ENCODE results near the gene MUC5AC. TPM values are rescaled to one million over a fixed set of nuclear protein-coding genes. Genes with fewer than 3 reads are reported as not detected.

MUC5AC gene
- polyA plus RNA-seq, 4 donors, result 0.06 to 0.13 TPM; not detected in 2

DNA sequence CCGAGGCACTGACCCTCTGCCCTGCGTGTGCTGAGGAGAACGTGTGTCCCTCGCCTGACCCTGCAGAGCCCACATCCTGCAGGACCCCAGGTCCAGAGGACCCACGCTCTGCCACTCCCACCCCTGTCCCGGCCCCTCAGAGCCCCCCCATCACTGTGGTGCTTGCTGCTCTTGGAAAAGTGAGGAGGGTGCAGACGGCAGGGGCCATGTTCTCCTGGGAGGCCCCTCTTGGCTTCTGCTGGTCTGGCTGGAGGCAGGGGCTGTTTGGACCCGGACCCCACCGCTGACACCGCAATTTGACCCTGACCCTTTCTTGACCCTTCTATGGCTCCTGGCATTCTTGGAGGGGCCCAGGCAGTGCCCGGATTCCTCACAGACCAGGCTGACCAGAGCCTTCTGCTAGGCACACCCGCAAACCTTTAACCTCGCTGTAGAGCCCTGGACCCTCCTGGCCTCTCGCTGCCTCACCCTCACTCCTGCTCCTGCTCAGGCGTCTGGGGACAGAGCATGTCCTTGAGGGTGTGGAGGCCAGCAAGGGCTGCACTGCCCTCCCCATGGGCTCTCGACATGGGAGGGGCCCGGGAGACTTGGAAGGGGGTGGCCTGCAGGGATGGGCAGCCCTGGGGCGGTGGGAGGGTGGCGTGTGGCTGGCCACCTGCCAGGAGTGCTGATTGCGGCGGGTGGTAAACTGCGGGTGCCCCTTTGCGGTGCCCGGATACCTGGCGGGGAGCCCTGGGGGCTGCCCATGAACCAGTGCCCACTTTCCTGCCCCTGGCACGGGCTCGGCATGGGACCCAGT lies 37.0 kb upstream of the MUC5AC start:
- Histone ChIP-seq H3K4me3 (ENCODE audit: low read depth in 1 of 3, low read length in 3 of 3) (no peak overlapping the region), H3K27me3 (ENCODE audit: control insufficient read depth in 3 of 3, insufficient read depth in 3 of 3, low read length in 3 of 3) (no peaks in the 10 kb centered on the region), H3K27ac (ENCODE audit: low read depth in 1 of 3, low read length in 2 of 3) (no peak overlapping the region), H3K9me3 (ENCODE audit: control insufficient read depth in 2 of 2, insufficient read depth in 1 of 2, low read depth in 1 of 2, low read length in 1 of 2) (no peaks in the 10 kb centered on the region), H3K36me3 (ENCODE audit: control insufficient read depth in 3 of 3, insufficient read depth in 2 of 3, low read depth in 1 of 3, low read length in 3 of 3) (no peaks in the 10 kb centered on the region), H3K4me1 (ENCODE audit: control insufficient read depth in 3 of 3, insufficient read depth in 2 of 3, low read depth in 1 of 3, low read length in 2 of 3) (no peaks in the 10 kb centered on the region)
- FAIRE-seq (no peak), DNase-seq (no peak)
- 59 to 73% (median 65%) methylated on average over 27 of the region's 27 CpGs for WGBS, 3 donors

DNA sequence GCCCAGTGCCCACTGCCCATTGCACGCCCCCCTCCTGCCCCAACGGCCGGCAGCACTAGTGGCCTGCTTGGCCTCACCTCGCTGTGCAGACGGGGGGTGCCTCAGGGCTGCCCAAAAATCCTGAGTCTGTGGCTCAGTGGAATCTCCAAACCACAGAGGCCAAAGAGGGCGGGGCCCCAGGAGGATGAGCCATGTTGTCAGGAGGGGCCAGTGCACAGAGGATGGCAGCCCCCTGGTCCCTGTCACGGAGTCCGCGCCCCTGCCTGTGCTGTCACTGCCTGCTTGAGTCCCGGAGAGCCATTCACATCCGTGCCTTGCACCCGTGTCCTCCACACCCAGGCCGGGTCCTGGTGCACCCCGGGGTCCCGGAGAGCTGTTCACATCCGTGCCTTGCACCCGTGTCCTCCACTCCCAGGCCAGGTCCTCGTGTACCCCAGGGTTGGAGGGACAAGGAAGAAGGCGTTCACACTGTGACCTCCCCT lies 36.4 kb upstream of the MUC5AC start:
- Histone ChIP-seq H3K9me3 (ENCODE audit: control insufficient read depth in 2 of 2, insufficient read depth in 1 of 2, low read depth in 1 of 2, low read length in 1 of 2) (no peaks in the 10 kb centered on the region), H3K4me1 (ENCODE audit: control insufficient read depth in 3 of 3, insufficient read depth in 2 of 3, low read depth in 1 of 3, low read length in 2 of 3) (no peaks in the 10 kb centered on the region), H3K4me3 (ENCODE audit: low read depth in 1 of 3, low read length in 3 of 3) (no peak overlapping the region), H3K36me3 (ENCODE audit: control insufficient read depth in 3 of 3, insufficient read depth in 2 of 3, low read depth in 1 of 3, low read length in 3 of 3) (no peaks in the 10 kb centered on the region), H3K27ac (ENCODE audit: low read depth in 1 of 3, low read length in 2 of 3) (no peak overlapping the region), H3K27me3 (ENCODE audit: control insufficient read depth in 3 of 3, insufficient read depth in 3 of 3, low read length in 3 of 3) (no peaks in the 10 kb centered on the region)
- DNase-seq, result no peak
- 79 to 88% (median 86%) methylated on average over 17 to 19 of the region's 19 CpGs for WGBS, 3 donors
- no peak for FAIRE-seq

DNA sequence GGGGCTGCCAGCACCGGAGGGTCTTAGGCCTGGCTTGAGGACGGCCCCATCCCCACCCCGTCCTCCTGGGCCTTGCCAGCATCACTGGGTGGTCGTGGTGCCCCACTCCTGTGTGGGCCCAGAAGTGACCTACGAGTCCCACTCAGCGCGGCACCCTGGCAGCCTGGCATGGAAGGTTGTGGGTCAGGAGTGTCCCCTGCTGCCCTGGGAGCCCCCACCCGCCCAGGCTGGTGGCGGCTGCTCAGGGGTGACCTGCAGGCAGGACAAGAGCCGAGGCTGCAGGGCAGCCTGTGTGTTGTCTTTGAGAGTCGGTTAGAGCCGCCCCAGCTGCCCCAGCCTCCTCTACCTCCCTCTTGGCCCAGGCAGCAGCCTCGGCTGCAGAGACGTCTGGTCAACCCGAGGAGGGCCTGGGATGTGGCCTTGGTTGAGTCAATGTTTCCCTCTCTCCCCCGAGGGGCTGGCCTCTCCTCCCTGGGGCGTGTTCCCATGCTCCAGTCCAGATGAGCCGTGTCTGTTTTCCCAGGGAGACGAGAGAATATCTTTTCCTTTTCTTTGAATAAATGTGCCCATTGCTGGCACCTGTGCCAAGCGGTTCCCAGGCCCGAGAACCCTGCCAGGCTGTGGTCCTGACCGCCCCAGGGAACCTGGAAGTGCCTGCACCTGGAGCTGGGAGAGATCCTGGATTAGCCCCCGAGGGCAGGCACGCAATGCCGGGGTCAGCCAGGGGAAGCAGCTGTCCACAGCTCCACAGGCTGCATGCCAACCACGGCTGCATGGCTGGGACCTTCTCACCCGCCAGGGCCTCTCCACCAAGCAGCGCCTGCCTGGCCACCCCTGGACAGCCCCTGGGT lies 35.7 kb upstream of the MUC5AC start:
- Histone ChIP-seq H3K4me3 (ENCODE audit: low read depth in 1 of 3, low read length in 3 of 3) (no peak overlapping the region), H3K36me3 (ENCODE audit: control insufficient read depth in 3 of 3, insufficient read depth in 2 of 3, low read depth in 1 of 3, low read length in 3 of 3) (no peaks in the 10 kb centered on the region), H3K27ac (ENCODE audit: low read depth in 1 of 3, low read length in 2 of 3) (no peak overlapping the region), H3K27me3 (ENCODE audit: control insufficient read depth in 3 of 3, insufficient read depth in 3 of 3, low read length in 3 of 3) (no peaks in the 10 kb centered on the region), H3K9me3 (ENCODE audit: control insufficient read depth in 2 of 2, insufficient read depth in 1 of 2, low read depth in 1 of 2, low read length in 1 of 2) (no peaks in the 10 kb centered on the region), H3K4me1 (ENCODE audit: control insufficient read depth in 3 of 3, insufficient read depth in 2 of 3, low read depth in 1 of 3, low read length in 2 of 3) (no peaks in the 10 kb centered on the region)
- DNase-seq, result no peak
- WGBS, 3 donors, result 60 to 66% (median 64%) methylated on average over 26 to 28 of the region's 28 CpGs
- FAIRE-seq, result no peak

DNA sequence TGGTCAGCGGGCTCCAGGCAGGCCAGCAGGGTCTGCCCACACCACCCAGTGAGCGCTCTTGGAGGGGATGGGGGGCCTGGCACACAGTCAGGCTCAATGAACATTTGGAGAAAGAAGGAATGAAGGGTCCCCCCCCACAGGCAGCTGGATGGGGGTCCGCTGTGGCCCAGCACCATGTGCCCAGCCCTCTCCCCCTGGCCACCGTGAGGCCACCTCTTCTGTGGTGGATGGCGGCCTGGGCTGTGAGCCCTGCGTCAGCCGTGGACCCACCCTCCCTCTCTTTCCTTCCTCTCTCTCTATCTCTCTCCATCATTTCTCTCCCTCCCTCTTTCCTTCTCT lies 35.1 kb upstream of the MUC5AC start:
- no peak for DNase-seq
- Histone ChIP-seq H3K36me3 (ENCODE audit: control insufficient read depth in 3 of 3, insufficient read depth in 2 of 3, low read depth in 1 of 3, low read length in 3 of 3) (no peaks in the 10 kb centered on the region), H3K27me3 (ENCODE audit: control insufficient read depth in 3 of 3, insufficient read depth in 3 of 3, low read length in 3 of 3) (no peaks in the 10 kb centered on the region), H3K4me3 (ENCODE audit: low read depth in 1 of 3, low read length in 3 of 3) (no peak overlapping the region), H3K4me1 (ENCODE audit: control insufficient read depth in 3 of 3, insufficient read depth in 2 of 3, low read depth in 1 of 3, low read length in 2 of 3) (peaks cover 0 to 1% (median 0%) of the 10 kb centered on the region in 3 donors), H3K27ac (ENCODE audit: low read depth in 1 of 3, low read length in 2 of 3) (no peak overlapping the region), H3K9me3 (ENCODE audit: control insufficient read depth in 2 of 2, insufficient read depth in 1 of 2, low read depth in 1 of 2, low read length in 1 of 2) (no peaks in the 10 kb centered on the region)
- FAIRE-seq, result no peak
- 70 to 72% (median 71%) methylated on average over 7 of the region's 7 CpGs for WGBS, 3 donors

DNA sequence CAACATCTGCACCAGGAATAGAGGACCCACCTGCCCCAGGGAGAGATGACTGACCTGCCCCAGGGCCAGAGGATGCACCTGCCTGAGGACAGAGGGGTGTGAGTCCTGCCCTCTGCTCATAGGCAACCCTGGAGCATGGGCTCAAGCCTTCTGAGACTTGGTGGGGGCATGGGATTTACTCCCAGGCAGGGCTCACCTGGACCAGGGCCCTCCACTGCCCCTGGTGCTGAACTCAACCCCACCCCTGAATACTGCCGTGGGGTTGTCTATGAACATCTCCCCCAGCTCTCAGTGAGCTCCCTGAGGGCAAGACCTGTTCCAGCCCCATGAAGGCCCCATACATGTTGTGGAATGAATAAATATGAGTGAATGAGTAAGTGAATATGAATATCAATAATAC lies 33.8 kb upstream of the MUC5AC start:
- Histone ChIP-seq H3K27me3 (ENCODE audit: control insufficient read depth in 3 of 3, insufficient read depth in 3 of 3, low read length in 3 of 3) (no peaks in the 10 kb centered on the region), H3K36me3 (ENCODE audit: control insufficient read depth in 3 of 3, insufficient read depth in 2 of 3, low read depth in 1 of 3, low read length in 3 of 3) (no peaks in the 10 kb centered on the region), H3K9me3 (ENCODE audit: control insufficient read depth in 2 of 2, insufficient read depth in 1 of 2, low read depth in 1 of 2, low read length in 1 of 2) (no peaks in the 10 kb centered on the region), H3K4me1 (ENCODE audit: control insufficient read depth in 3 of 3, insufficient read depth in 2 of 3, low read depth in 1 of 3, low read length in 2 of 3) (peaks cover 0 to 5% (median 0%) of the 10 kb centered on the region in 3 donors), H3K27ac (ENCODE audit: low read depth in 1 of 3, low read length in 2 of 3) (no peak overlapping the region), H3K4me3 (ENCODE audit: low read depth in 1 of 3, low read length in 3 of 3) (no peak overlapping the region)
- FAIRE-seq (no peak), DNase-seq (no peak)
- WGBS, 3 donors, result 67 to 91% (median 77%) methylated on average over 1 of the region's 1 CpG

DNA sequence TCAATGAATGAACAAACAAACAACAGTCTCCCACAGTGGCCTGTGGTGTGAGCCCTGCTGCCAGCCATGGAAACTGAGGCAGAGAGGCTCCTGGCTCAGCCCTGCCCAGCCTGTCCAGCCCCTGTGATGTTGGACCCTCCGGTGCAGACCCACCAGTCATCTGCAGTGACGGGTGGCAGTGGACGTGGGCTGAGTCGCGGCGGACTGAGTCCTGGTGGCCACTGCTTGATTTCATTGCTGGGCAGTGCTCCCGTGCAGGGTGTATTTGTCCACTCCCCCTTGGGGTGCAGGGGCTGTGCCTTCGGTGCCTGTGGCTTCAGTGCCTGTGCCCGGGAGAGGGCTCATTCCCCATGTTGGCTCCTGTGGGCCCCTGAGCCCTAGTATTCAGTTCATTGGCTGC lies 31.9 kb upstream of the MUC5AC start:
- no peak for FAIRE-seq
- no peaks in the 10 kb centered on the region for H3K36me3 ChIP-seq (ENCODE audit: control insufficient read depth in 3 of 3, insufficient read depth in 2 of 3, low read depth in 1 of 3, low read length in 3 of 3)
- no peak overlapping the region for H3K4me3 ChIP-seq (ENCODE audit: low read depth in 1 of 3, low read length in 3 of 3)
- H3K27me3 ChIP-seq (ENCODE audit: control insufficient read depth in 3 of 3, insufficient read depth in 3 of 3, low read length in 3 of 3), result no peaks in the 10 kb centered on the region
- no peak overlapping the region for H3K27ac ChIP-seq (ENCODE audit: low read depth in 1 of 3, low read length in 2 of 3)
- WGBS, 3 donors, result 94% methylated on average over 9 of the region's 9 CpGs
- H3K4me1 ChIP-seq (ENCODE audit: control insufficient read depth in 3 of 3, insufficient read depth in 2 of 3, low read depth in 1 of 3, low read length in 2 of 3), result peaks cover 0 to 21% (median 0%) of the 10 kb centered on the region in 3 donors
- DNase-seq, result no peak
- no peaks in the 10 kb centered on the region for H3K9me3 ChIP-seq (ENCODE audit: control insufficient read depth in 2 of 2, insufficient read depth in 1 of 2, low read depth in 1 of 2, low read length in 1 of 2)

DNA sequence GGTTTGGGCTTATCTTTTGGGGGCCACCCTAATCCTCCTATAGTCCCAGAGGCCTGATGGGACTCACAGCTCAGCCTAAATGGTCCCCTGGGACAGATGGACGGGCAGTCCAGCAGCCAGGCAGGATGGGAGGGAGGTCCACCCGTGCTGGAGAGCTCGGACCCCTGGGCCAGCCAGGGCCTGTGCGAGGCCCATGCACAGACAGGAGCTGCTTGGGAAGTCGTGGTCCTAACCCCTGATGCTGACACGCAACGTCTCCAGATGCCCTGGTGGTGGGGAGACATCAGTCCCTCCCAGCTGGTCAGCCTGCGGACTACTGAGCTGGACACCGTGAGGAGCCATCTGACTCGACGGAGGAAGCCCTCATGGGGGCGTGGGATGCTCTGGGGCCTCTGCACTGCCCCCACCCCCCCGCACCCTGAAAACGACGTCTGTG lies 31.2 kb upstream of the MUC5AC start:
- Histone ChIP-seq H3K36me3 (ENCODE audit: control insufficient read depth in 3 of 3, insufficient read depth in 2 of 3, low read depth in 1 of 3, low read length in 3 of 3) (no peaks in the 10 kb centered on the region), H3K27ac (ENCODE audit: low read depth in 1 of 3, low read length in 2 of 3) (no peak overlapping the region), H3K27me3 (ENCODE audit: control insufficient read depth in 3 of 3, insufficient read depth in 3 of 3, low read length in 3 of 3) (no peaks in the 10 kb centered on the region), H3K4me1 (ENCODE audit: control insufficient read depth in 3 of 3, insufficient read depth in 2 of 3, low read depth in 1 of 3, low read length in 2 of 3) (peaks cover 0 to 28% (median 0%) of the 10 kb centered on the region in 3 donors), H3K9me3 (ENCODE audit: control insufficient read depth in 2 of 2, insufficient read depth in 1 of 2, low read depth in 1 of 2, low read length in 1 of 2) (no peaks in the 10 kb centered on the region), H3K4me3 (ENCODE audit: low read depth in 1 of 3, low read length in 3 of 3) (no peak overlapping the region)
- DNase-seq (no peak), FAIRE-seq (no peak)
- 72 to 84% (median 79%) methylated on average over 12 to 15 of the region's 15 CpGs for WGBS, 3 donors

DNA sequence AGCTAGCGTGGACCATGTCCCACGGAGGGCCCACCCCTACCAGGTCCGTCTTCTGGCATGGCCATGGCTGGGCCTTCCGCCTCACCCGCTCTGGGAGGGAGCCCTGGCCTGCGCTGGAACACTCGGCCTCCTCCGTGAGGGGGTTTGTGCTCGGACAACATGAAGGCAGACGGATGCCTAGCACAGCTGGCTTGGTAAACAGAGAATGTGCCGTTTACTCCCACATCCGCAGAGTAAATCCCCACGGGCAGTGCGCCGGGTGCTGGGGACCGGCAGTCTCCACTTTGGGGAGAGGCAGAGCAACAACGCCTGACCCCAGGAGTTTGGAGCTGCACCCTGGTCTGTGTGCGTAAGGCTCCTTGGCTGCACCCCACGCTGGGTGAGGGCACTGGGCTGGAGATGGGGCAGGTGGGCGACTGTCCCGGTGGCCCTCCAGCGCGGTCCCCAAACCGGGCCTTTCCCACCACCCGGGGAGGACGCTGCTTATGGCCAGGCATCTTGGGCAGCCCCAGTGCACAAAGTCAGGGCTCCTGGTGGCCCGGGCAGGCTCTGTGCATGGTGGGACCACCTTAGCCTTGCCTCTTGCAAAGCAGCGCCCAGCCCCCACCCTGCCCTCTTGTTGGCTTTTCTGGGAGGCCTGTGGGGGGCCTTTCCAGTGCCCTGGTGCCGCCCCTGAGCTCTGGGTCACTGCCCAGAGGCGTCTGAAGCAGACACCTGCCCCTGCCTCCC lies 30.7 kb upstream of the MUC5AC start:
- Histone ChIP-seq H3K27ac (ENCODE audit: low read depth in 1 of 3, low read length in 2 of 3) (no peak overlapping the region), H3K4me3 (ENCODE audit: low read depth in 1 of 3, low read length in 3 of 3) (no peak overlapping the region), H3K27me3 (ENCODE audit: control insufficient read depth in 3 of 3, insufficient read depth in 3 of 3, low read length in 3 of 3) (no peaks in the 10 kb centered on the region), H3K4me1 (ENCODE audit: control insufficient read depth in 3 of 3, insufficient read depth in 2 of 3, low read depth in 1 of 3, low read length in 2 of 3) (peaks cover 0 to 28% (median 0%) of the 10 kb centered on the region in 3 donors), H3K9me3 (ENCODE audit: control insufficient read depth in 2 of 2, insufficient read depth in 1 of 2, low read depth in 1 of 2, low read length in 1 of 2) (no peaks in the 10 kb centered on the region), H3K36me3 (ENCODE audit: control insufficient read depth in 3 of 3, insufficient read depth in 2 of 3, low read depth in 1 of 3, low read length in 3 of 3) (no peaks in the 10 kb centered on the region)
- FAIRE-seq (no peak), DNase-seq (no peak)
- WGBS, 3 donors, result 81 to 82% (median 82%) methylated on average over 27 to 30 of the region's 30 CpGs
